PFSK-1 (cell line): ENCODE results near the gene MSS51.

ENCODE experiments used
- POLR2AphosphoS5 ChIP-seq: IDR thresholded peaks from 2 replicates; pipeline ENCODE4 v1.6.1; 2012; ENCODE audit warnings: low read depth, mild to moderate bottlenecking, control low read depth, low read length, moderate library complexity
- SIN3A ChIP-seq: IDR thresholded peaks from 2 replicates; pipeline ENCODE4 v1.6.1; 2012; ENCODE audit warnings: mild to moderate bottlenecking, low read length, moderate library complexity, borderline replicate concordance; ENCODE audit not compliant: insufficient read depth
- TF ChIP-seq, protein P1 (sequence below), 2 experiments: IDR thresholded peaks; 2 replicates each; pipeline versions ENCODE4 v1.6.1 to v1.8.0; 2011 to 2012; ENCODE audit warnings: low read depth in 2 of 2, low read length in 2 of 2, control low read depth in 1 of 2, inconsistent platforms in 1 of 2, mild to moderate bottlenecking in 1 of 2, moderate library complexity in 1 of 2; ENCODE audit not compliant: insufficient read depth in 1 of 2

DNA sequence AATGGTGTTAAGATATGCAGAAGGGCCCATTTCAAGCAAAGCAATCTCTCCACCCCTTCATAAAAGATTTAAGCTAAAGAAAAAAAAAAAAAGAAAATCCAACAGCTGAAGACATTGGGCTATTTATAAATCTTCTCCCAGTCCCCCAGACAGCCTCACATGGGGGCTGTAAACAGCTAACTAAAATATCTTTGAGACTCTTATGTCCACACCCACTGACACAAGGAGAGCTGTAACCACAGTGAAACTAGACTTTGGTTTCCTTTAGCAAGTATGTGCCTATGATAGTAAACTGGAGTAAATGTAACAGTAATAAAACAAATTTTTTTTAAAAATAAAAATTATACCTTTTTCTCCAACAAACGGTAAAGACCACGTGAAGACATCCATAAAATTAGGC is 33.8 kb upstream of the MSS51 start:
- TF ChIP-seq POLR2AphosphoS5: no peak
- TF ChIP-seq, protein P1, sequence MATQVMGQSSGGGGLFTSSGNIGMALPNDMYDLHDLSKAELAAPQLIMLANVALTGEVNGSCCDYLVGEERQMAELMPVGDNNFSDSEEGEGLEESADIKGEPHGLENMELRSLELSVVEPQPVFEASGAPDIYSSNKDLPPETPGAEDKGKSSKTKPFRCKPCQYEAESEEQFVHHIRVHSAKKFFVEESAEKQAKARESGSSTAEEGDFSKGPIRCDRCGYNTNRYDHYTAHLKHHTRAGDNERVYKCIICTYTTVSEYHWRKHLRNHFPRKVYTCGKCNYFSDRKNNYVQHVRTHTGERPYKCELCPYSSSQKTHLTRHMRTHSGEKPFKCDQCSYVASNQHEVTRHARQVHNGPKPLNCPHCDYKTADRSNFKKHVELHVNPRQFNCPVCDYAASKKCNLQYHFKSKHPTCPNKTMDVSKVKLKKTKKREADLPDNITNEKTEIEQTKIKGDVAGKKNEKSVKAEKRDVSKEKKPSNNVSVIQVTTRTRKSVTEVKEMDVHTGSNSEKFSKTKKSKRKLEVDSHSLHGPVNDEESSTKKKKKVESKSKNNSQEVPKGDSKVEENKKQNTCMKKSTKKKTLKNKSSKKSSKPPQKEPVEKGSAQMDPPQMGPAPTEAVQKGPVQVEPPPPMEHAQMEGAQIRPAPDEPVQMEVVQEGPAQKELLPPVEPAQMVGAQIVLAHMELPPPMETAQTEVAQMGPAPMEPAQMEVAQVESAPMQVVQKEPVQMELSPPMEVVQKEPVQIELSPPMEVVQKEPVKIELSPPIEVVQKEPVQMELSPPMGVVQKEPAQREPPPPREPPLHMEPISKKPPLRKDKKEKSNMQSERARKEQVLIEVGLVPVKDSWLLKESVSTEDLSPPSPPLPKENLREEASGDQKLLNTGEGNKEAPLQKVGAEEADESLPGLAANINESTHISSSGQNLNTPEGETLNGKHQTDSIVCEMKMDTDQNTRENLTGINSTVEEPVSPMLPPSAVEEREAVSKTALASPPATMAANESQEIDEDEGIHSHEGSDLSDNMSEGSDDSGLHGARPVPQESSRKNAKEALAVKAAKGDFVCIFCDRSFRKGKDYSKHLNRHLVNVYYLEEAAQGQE (IDR thresholded peaks at IDR 0.05; ENCODE audit: insufficient read depth in 1 of 2, low read depth in 2 of 2, low read length in 2 of 2): no peak
- no peak for TF ChIP-seq SIN3A
